HG03108 (cell line): ENCODE measurements around the gene GDF11.
A peak's percentile ranks its signal among the peaks of the same experiment; 100 is the strongest.

ENCODE experiments used
- ATAC-seq: cut with Tn5 transposase; IDR thresholded peaks from one replicate; pipeline ENCODE4 v1.9.1; 2021; ENCODE audit warnings: moderate library complexity; ENCODE audit not compliant: unreplicated experiment

The GDF11 gene

DNA sequence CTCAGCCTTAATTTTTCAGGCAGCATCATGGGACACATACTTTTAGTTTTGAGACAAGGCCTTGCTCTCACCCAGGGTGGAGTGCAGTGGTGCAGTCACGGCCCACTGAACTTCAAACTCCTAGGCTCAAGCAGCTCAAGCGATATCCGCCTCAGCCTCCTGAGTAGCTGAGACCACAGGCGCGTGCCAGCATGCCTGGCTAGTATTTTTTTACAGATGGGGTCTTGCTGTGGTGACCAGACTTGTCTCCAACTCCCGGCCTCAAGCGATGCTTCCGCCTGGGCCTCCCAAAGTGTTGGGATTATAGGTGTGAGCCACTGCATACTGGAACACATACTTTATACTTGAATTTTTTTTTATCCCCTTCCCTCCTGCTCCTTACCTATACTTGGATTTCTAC is 20.0 kb upstream of the GDF11 start:
- ATAC-seq: no peak

DNA sequence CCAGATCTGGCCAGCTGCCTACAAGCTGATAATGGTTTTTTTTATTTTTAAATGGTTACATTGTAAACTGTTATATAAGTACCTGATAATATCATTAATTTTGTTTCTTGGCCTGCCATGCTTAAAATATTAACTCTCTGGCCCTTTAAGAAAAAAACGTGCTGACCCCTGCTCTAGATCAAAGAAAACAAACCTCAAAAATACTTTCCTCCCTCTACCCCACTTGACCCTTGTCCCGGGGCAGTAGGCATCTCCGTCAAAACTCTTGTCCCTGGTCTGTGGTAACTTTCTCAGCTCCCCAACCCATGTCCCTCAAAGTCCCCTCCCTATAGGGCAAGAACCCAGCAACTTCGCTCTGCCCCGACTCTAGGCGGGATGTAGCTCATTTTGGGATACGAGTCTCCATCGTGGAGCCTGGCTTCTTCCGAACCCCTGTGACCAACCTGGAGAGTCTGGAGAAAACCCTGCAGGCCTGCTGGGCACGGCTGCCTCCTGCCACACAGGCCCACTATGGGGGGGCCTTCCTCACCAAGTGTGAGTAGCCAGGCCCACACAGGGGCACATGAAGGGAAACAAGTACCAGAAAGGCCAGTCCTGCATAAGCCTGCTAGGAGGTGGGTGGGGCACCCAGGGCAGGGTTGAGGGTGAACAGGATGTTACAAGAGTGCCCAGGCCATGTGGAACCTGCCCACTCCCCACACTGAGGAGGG is 19.3 kb upstream of the GDF11 start:
- no peak for ATAC-seq

DNA sequence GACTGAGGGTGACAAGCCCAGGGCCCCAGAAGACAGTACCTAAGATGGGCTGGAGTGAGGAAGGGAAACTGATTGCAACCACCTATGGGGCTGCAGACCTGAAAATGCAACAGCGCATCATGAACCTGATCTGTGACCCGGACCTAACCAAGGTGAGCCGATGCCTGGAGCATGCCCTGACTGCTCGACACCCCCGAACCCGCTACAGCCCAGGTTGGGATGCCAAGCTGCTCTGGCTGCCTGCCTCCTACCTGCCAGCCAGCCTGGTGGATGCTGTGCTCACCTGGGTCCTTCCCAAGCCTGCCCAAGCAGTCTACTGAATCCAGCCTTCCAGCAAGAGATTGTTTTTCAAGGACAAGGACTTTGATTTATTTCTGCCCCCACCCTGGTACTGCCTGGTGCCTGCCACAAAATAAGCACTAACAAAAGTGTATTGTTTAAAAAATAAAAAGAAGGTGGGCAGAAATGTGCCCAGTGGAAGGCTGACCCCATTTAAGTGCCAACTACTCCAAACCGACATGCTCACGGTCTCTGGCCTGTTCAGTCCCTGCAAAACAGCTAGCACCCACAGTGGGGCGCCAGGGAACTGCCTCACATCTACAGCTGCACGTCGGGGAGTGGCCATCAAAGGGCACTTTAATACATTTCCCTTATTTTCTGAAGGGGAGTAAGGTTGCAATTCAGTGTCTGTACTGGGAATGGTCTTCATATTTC is 18.5 kb upstream of the GDF11 start:
- no peak for ATAC-seq

DNA sequence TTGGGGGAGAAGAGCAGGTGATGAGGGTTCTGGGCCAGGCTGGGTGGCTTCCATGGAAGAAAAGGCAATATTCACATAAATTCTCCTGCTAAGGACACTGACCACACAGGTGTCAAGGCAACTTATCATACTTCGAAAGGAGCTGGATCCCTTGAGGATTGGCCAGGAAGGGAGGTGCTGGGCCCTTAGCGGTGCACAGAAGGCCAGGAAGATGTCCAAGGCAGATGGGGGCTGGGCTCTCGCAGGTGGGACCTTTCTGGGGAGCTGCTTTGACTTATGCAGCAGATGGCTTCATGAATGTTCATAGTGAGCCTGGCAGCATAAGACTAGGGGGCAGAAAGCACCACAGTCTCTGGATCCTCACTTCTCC is 18.0 kb upstream of the GDF11 start:
- no peak for ATAC-seq

DNA sequence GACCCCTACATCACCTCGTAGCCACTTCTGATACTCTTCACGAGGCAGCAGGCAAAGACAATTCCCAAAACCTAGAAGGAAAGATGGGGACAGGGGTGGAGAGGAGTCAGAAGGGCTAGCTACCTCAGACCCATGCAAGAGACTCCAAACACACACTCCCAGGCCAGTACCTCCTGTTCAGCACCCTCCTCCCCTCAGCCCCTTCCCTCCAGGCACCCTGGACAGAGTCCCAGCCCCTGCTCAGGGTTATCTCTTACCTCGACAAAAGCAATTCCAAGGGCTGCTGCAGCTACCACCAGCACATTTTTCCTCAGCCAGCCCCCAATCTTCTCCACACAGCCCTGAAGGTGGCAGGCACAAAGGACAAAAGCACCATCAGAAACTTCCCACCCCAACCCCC is 17.4 kb upstream of the GDF11 start:
- ATAC-seq: no peak

DNA sequence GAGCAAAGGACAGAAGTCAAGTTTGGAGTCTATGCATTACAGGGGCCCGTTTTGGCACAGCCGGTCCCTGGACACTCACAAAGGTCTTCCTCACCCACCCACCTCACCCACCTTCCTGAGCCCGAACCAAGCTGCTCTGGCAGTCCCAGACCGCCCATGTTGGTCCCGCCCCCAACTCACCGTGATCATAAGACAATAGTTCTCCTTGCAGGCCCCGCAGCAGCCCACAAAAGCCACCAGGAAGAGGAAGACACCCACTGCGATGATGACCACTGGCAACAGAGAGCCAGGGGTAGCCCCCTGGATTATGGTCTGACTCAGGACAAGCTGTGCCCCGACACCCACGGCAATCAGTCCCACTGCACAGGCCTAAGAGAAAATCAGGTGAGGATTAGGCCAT is 16.0 kb upstream of the GDF11 start:
- no peak for ATAC-seq

DNA sequence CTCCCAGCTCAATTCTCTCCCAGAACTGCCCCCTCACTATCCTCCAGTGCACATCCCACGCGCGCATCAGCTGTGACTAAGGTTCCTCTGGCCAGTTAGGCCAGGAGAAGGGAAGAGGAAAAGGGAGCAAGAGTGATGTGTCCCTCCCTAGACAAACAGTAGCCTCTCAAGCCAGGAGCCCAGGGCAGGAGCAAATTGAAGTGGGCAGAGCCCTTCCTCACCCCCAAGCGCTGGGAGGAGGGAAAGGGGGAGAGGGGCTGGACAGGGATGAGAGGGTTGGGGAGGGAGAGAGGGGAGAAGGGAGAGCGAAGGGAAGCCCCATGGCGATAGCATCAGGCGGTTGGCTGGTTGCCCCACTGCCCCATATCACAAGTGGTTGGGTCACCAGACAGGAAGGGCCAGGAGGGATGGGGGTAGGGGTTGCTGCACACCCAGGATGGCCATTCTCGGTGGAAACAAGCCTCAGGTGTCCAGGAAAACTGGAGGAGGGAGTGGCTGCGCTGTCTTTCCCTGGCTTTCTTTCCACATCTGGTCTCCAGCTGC is 15.2 kb upstream of the GDF11 start:
- no peak for ATAC-seq

DNA sequence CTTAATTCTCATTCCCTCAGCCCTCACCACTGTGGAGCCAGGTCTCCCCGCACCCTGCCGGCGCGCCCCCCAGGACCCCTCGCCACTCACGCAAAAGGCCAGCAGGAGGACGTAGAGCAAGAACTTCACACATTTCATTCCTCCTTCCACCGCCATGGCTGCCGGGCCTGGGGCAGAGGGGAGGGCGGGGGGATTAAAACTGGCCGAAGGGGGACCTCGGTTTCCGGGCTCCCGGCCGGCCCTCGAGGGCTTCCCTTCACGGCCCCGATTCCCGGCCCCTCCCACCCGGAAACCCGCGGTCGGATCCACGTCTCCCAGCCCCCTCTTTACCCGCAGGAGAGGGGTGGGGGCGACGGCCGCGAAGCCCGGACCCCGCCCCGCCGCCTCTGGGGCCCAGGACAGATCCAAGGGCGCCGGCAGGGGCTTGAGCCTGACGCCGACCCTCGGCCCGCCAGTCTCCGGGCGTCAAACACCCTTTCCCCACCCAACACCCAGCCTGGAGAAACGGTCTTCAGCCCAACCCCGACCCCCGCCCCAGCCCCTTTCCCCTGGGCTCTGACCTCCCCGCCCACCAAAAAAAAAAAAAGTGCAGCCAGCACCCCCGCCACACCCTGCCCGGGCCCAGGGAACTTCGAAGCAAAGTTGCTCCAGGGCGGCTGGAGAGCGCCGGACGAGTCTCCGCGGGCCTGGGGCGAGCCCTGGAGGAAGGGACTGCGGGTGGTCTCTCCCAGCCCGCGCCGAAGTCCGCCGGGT is 14.6 kb upstream of the GDF11 start:
- ATAC-seq: peak; percentile 11

DNA sequence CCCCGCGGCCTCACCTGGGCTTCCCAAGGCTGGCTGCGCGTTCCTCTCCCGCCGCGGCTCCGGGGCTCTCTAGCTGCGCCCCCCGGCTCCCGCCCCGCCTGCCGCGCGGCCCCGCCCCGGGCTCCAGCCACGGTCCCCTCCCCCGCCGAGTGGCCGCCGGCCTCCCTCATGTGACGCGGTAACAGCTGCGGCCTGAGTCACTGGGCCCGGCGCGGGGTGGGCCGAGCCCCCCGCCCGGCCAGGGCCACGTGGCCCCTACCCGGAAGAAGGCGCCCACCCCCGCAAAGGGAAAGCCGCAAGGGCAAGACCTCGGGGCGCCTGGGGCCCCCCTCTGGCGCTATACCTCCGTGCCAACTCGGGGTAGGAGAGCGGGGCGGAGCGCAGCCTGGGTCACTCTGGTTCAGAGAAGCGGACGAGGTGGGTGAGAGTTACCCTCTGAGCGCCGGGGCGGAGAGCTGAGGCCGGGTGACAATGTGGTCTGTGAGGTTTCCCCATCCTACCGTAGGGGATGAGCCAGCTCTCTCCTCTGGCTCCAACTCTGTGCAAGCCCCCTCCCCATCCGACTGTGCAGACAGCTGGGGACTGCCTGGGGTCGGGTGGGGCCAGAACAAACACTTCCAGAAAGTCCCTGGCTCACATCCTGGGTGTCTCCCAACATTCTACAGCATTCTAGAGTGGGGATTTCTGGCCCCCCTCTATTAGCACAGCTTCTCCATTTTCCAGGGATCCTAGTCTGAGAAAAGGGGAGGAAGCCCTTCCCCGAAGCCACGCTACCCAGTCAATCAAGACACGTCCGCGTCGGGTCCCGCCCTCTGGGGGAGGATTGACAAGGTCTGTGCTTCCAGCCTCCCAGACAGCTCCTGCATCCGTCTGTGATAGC is 13.7 kb upstream of the GDF11 start, which contains the start of gene CD63:
Gene CD63, minus strand, starts transcription at position 71 of the 880 bp plus-strand sequence. CDS start 668 bp downstream, outside the sequence.
- ATAC-seq: peak; percentile 69

DNA sequence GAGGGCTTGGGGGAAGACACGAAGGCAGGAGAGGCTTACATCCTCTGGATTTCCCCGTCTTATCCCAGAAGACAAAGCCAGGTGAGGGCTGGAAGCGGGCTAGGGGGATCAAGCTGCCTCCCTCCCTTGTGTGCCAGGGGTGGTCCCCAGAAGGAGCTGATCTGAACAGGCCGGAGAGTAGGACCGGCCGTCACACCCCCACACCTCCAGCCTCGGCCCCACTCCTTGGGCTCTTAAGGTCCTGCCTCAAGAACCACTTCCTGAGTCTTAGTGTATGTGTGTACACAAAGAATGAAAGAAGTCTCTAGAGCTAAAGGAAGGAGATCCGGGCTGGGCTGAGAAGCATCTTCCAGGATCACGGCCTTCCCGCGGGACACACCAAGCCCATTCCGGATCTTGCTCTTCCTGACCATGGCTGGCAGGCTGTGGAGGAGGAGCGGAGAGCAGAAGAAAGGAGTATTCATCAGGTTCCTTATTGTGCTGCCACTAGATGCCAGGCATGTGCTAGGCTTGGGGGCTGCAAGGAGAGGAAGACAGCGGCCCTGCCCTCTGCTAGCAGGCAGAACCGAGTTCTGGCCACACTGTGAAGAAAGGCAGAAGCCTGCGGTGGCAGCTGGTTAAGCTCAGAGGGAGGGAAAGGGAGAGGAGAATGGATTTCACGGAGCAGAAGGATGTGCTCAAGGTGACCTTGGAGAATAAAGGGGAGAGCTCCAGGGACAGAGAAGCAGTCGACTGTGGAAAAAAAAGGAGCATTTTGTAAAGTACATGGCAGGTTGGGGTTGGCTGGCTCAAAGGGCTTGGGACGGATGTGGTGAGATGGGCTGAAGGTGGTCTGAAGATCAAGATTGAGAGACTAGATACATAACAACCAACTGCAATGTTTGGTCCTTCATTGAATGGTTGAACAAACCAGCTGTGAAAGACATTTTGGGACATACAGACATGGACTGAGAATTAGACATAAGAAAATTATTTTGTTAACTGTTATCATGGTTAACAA is 12.8 kb upstream of the GDF11 start:
- peak; percentile 39 for ATAC-seq

DNA sequence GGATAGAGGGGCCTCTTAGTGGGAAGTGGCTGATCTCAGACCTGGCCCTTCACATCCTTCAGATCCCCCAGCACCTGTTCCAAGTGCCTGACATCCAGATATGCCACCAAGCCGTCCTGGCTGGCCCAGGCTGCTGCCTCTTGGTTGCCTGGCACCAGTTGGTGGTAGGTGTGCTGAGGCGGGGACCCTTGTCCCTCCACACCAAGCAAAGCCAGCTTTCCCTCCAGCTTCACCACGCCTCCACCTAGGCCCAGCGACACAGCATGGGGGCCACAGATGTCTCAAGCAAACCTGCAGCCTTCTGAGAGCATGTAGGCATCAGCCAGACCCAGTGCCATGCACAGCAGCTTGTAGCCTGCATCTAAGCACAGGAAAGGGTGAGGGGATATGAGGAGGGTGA is 10.6 kb upstream of the GDF11 start:
- ATAC-seq: no peak

DNA sequence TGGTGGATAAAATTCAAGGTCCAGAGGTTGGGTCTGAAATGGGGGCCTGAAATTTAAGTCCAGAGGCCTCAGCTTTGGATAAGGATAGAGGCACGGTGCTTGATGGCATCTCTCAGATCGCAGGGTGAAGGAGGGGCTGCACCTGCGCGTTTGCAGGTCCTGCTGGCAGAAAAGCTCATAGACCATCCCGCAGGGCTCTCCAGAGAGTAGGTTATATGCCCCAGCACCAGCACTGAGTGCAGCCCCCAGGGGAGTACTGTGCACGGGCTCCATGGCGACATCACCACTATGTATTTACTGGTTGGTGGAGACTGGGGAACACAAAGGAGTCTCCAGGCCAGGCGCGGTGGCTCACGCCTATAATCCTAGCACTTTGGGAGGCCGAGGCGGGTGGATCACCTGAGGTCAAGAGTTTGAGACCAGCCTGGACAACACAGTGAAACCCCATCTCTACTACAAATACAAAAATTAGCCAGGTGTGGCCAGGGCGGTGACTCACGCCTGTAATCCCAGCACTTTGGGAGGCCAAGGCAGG is 9.8 kb upstream of the GDF11 start:
- ATAC-seq: no peak

DNA sequence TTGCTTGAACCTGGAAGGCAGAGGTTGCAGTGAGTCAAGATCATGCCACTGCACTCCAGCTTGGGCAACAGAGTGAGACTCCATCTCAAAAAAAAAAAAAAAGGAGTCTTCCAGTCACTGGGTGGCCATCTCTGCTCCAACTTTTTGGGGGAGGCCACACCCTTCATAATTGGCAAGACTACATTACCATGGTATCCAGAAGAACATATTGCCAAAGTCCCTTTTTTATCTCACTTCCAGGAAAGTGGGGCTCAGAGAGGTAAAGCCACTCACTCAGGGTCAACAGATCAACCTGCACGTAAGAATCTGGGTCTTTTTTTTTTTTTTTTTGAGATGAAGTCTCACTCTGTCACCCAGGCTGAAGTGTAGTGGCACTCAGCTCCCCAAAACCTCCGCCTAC is 9.1 kb upstream of the GDF11 start:
- no peak for ATAC-seq

DNA sequence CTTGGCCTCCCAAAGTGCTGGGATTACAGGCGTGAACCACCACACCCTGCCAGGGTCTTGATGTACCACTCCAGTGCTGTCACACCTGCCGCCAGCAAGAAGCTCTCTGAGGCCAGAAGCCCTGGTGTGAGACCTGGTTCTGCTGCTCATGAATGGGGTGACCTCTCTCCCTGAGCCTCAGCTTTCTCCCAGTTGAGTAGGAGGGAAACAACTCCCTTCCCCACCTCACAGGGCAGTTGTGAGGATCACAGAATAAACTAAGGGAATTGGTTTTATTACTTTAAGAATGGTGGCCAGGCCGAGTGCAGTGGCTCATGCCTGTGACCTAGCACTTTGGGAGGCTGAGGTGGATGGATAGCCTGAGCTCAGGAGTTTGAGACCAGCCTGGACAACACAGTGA is 8.3 kb upstream of the GDF11 start:
- no peak for ATAC-seq

DNA sequence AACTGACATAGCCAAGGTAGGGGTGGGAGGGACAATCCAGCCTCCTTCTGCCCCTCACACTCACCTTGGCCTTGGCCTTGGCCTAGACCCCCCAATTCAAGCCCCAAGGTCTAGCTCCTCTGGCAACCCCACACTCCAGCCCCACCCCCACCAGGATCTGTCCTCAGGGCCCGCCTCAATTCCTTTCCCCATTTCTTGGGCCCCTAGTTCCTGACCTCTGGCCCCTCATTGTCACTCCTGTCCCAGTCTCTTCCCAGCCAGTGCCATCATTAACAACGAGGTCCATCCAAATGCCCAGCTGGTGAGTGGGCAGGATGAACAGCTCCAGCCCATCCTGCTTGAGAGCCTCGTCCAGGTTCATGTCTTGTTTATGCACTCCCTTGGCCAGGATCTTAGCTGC is 6.8 kb upstream of the GDF11 start:
- ATAC-seq: no peak

DNA sequence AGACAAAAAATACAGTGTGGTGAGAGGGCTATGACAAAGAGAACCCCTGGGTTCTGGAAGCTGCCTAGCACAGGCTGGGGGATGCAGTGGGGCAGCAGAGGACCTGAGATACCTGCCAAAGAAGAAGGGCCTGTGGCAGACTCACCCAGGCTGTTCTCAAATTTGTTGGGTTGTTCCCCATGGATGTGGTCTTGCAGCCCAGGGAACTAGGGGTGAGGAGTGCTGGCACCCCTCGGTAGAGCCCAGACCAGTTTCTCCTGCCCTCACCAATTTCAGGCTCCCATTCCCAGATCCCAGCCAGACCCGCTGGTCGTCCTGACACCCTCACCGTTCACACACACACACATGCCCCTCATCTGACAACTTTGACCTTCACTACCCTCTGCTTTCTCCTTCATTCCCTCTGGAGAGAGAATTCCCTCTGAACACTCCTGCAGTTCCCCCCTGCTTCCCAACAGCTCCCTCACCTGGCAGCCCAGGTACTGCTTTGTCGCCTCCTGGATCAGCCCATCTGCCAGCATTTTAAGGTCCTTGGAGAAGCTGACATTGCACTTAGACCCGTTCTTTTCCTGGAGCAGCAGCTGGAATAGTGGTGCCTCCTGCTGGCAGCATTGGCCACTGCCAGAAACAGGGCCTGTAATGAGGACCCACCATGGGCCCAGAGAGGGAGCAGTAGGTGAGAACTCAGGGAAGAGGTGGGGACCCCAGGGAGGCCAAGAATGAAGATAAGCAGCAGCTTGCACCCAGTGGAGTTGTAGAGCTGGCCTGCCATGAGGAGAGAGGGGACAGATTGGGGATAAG is 5.9 kb upstream of the GDF11 start:
- no peak for ATAC-seq

DNA sequence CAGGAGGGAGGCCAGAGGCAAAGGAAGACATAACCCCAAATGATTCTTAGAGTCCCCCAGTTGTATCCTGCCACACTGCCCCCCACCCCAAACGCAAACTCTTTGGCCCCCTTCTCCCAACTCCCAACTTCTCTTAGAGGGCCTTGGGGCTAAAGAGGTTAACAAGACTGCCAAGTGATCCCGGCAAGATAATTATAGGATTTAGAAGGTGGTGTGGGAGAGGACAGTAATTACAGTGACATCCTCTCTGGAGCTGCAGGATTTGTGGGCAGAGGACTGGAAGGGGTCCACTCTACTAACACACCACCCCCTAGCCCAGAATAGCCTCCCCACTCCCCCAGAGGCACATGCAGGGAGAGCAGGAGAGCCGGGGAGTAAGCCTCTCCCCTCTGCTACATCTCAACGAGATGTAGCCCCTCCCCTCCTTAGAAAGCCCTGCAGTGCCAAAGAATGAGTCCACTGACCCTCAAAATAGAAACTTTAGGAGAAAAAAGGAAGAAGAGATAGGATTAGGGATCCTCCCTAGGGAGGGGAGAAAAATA is 5.3 kb upstream of the GDF11 start:
- ATAC-seq: no peak
